OCI-LY7 (cell line): Measurements from ENCODE around the gene KIF26A. TPM values are rescaled to one million over a fixed set of nuclear protein-coding genes. Genes with fewer than 3 reads are reported as not detected.

Experiments used
- BruUV-seq: library from RNA; stranded (reverse); fragments of 400-500 nt; replicated peaks from 2 replicates; lab custom pipeline; 2021; lab: Mats Ljungman, UMichigan
- CTCF ChIA-PET: fragments of 300-600 bp; sonication (Branson Sonifier 250); formaldehyde crosslinking; loops from one replicate; lab custom pipeline; 2022; ENCODE audit warnings: antibody characterized with exemption; ENCODE audit not compliant: unreplicated experiment; lab: Charles Lee
- POLR2A ChIA-PET: fragments of 300-600 bp; sonication (Branson Sonifier 250); formaldehyde crosslinking; loops from one replicate; lab custom pipeline; 2022; ENCODE audit warnings: antibody characterized with exemption; lab: Charles Lee
- DNase-seq: peaks from one replicate; pipeline ENCODE4 v3.0.0-alpha.2; 2015; ENCODE audit warnings: low spot score
- H2AFZ ChIP-seq: fragments of 200-600 bp; sonication (generic), shearing (Covaris generic); 2 replicates; pipeline ENCODE4 v1.6.1; 2014; ENCODE audit warnings: mild to moderate bottlenecking, antibody characterized with exemption, low read length, moderate library complexity
- H3K27ac ChIP-seq: fragments of 200-600 bp; sonication (generic); 2 replicates; pipeline ENCODE4 v1.5.1; 2014; ENCODE audit warnings: mixed run types, low read depth, mild to moderate bottlenecking, moderate library complexity, low read length, inconsistent platforms; ENCODE audit not compliant: poor library complexity, severe bottlenecking
- H3K36me3 ChIP-seq: fragments of 200-600 bp; sonication (generic); 2 replicates; pipeline ENCODE4 v1.6.1; 2014; ENCODE audit warnings: mild to moderate bottlenecking, antibody characterized with exemption, low read length, moderate library complexity, mixed read lengths; ENCODE audit not compliant: insufficient read depth
- H3K4me1 ChIP-seq: fragments of 200-600 bp; sonication (generic); 2 replicates; pipeline ENCODE4 v1.5.1; 2014; ENCODE audit warnings: mild to moderate bottlenecking, low read length; ENCODE audit not compliant: insufficient read depth, poor library complexity, severe bottlenecking
- H3K4me2 ChIP-seq: fragments of 200-600 bp; sonication (generic); 2 replicates; pipeline ENCODE4 v1.6.1; 2014; ENCODE audit warnings: mild to moderate bottlenecking, low read length
- H3K4me3 ChIP-seq: fragments of 200-600 bp; sonication (generic); 2 replicates; pipeline ENCODE4 v1.5.1; 2014; ENCODE audit warnings: mild to moderate bottlenecking, low read depth, low read length; ENCODE audit not compliant: poor library complexity, severe bottlenecking
- H3K79me2 ChIP-seq: fragments of 200-600 bp; sonication (generic); 2 replicates; pipeline ENCODE4 v1.6.1; 2016; ENCODE audit warnings: low read depth, mild to moderate bottlenecking, low read length, moderate library complexity, mixed read lengths; ENCODE audit not compliant: insufficient read depth
- H3K9me2 ChIP-seq: fragments of 200-600 bp; sonication (generic); 2 replicates; pipeline ENCODE4 v1.6.1; 2016; ENCODE audit warnings: mild to moderate bottlenecking, low read length, mixed read lengths; ENCODE audit not compliant: insufficient read depth
- H3K9me3 ChIP-seq: fragments of 200-600 bp; sonication (generic); 2 replicates; pipeline ENCODE4 v1.6.1; 2014; ENCODE audit warnings: mild to moderate bottlenecking, mixed run types, low read length, mixed read lengths
- H4K20me1 ChIP-seq: fragments of 200-600 bp; sonication (generic); 2 replicates; pipeline ENCODE4 v1.6.1; 2014; ENCODE audit warnings: mild to moderate bottlenecking, antibody characterized with exemption, low read length, moderate library complexity, mixed read lengths; ENCODE audit not compliant: insufficient read depth
- EZH2phosphoT487 ChIP-seq: fragments of 200-600 bp; sonication (generic); IDR thresholded peaks from 2 replicates; pipeline ENCODE4 v1.6.1; 2018; ENCODE audit warnings: low read depth, borderline replicate concordance, mild to moderate bottlenecking, mixed run types, antibody characterized with exemption, low read length, moderate library complexity, mixed read lengths
- intact Hi-C: fragments of 100-400 bp; cut with micrococcal nuclease; formaldehyde crosslinking; loops from one replicate; pipeline ENCODE4 v1.10.0; 2022; ENCODE audit not compliant: unreplicated experiment
- total RNA-seq, 2 experiments: library from RNA; depleted of rRNA in 1 of 2; stranded (reverse); fragments of >200 nt in 1 of 2; shearing (Covaris generic) in 1 of 2; gene quantifications; 2 replicates each; pipeline ENCODE4 v1.2.3, GENCODE V29; 2014 to 2022
- TF ChIP-seq, protein P1 (sequence below): fragments of 200-600 bp; sonication (generic); conservative IDR thresholded peaks from 2 replicates; pipeline ENCODE4 v1.5.1; 2014; ENCODE audit warnings: mild to moderate bottlenecking, antibody characterized with exemption, low read length, moderate library complexity, mixed read lengths

KIF26A gene
- total RNA-seq, 2 experiments from 2014 or later, result not detected

GRCh38 chr14:104212206-104213095, 74.1 kb downstream of the KIF26A start:
- Histone ChIP-seq H3K4me2 (no peak overlapping the region), H2AFZ (no peak overlapping the region), H4K20me1 (no peaks in the 10 kb centered on the region), H3K27ac (no peak overlapping the region), H3K9me2 (no peaks in the 10 kb centered on the region), H3K4me1 (no peaks in the 10 kb centered on the region), H3K4me3 (no peak overlapping the region), H3K79me2 (no peaks in the 10 kb centered on the region), H3K9me3 (no peaks in the 10 kb centered on the region), H3K36me3 (no peaks in the 10 kb centered on the region)
- CTCF ChIA-PET, result no interaction called here
- no TSS peak for BruUV-seq
- DNase-seq, result no peak
- POLR2A ChIA-PET, result no interaction called here
- TF ChIP-seq, protein P1, sequence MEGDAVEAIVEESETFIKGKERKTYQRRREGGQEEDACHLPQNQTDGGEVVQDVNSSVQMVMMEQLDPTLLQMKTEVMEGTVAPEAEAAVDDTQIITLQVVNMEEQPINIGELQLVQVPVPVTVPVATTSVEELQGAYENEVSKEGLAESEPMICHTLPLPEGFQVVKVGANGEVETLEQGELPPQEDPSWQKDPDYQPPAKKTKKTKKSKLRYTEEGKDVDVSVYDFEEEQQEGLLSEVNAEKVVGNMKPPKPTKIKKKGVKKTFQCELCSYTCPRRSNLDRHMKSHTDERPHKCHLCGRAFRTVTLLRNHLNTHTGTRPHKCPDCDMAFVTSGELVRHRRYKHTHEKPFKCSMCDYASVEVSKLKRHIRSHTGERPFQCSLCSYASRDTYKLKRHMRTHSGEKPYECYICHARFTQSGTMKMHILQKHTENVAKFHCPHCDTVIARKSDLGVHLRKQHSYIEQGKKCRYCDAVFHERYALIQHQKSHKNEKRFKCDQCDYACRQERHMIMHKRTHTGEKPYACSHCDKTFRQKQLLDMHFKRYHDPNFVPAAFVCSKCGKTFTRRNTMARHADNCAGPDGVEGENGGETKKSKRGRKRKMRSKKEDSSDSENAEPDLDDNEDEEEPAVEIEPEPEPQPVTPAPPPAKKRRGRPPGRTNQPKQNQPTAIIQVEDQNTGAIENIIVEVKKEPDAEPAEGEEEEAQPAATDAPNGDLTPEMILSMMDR, result no peak
- no peak for TF ChIP-seq EZH2phosphoT487
- intact Hi-C loops, result no loop called here

GRCh38 chr14:104213301-104214034, 75.1 kb downstream of the KIF26A start:
- BruUV-seq, result no TSS peak
- CTCF ChIA-PET, result no interaction called here
- H3K36me3 ChIP-seq, result no peaks in the 10 kb centered on the region

More at GRCh38 chr14:104213301-104214034, 75.1 kb downstream of the KIF26A start:
- Histone ChIP-seq H3K27ac (no peak overlapping the region), H3K79me2 (no peaks in the 10 kb centered on the region), H3K4me2 (no peak overlapping the region), H4K20me1 (no peaks in the 10 kb centered on the region), H3K4me3 (no peak overlapping the region), H3K9me3 (no peaks in the 10 kb centered on the region), H3K9me2 (no peaks in the 10 kb centered on the region), H2AFZ (no peak overlapping the region), H3K4me1 (peaks cover 7% of the 10 kb centered on the region)
- TF ChIP-seq EZH2phosphoT487, result no peak
- TF ChIP-seq, protein P1, result no peak
- POLR2A ChIA-PET, result no interaction called here
- intact Hi-C loops, result no loop called here
- DNase-seq, result no peak
